WERI-Rb-1 (cell line): Measurements from ENCODE around the gene RILPL1.
"Not testable (repeated sequence)": the region's sequence is repeated elsewhere in the genome, so short reads cannot be mapped to it uniquely, and the experiment has no call there.

Experiments used
- DNase-seq: peaks from one replicate; pipeline ENCODE4 v3.0.0-alpha.2; 2020
- H3K27ac ChIP-seq: fragments of 250-450 bp; sonication (Bioruptor Pico); 2 replicates; pipeline ENCODE4 v1.5.1; 2020; ENCODE audit warnings: mild to moderate bottlenecking, moderate library complexity
- H3K27me3 ChIP-seq: fragments of 250-450 bp; sonication (Bioruptor Pico); 2 replicates; pipeline ENCODE4 v1.5.1; 2021; ENCODE audit warnings: mild to moderate bottlenecking, low read depth, moderate library complexity; ENCODE audit not compliant: insufficient read depth, severe bottlenecking
- H3K36me3 ChIP-seq: fragments of 250-450 bp; sonication (Bioruptor Pico); 2 replicates; pipeline ENCODE4 v1.5.1; 2020; ENCODE audit warnings: mild to moderate bottlenecking, moderate library complexity
- H3K4me3 ChIP-seq: 2 replicates; pipeline ENCODE4 v1.5.1; 2011; ENCODE audit warnings: low read depth, mild to moderate bottlenecking, control low read depth, low read length
- H3K9me3 ChIP-seq: fragments of 250-450 bp; sonication (Bioruptor Pico); 2 replicates; pipeline ENCODE4 v1.5.1; 2021; ENCODE audit warnings: mild to moderate bottlenecking, moderate library complexity; ENCODE audit not compliant: severe bottlenecking
- TF ChIP-seq, protein P1 (sequence below): IDR thresholded peaks from 2 replicates; pipeline ENCODE4 v1.5.1; 2011; ENCODE audit warnings: low read depth, mild to moderate bottlenecking, control low read depth, inconsistent platforms, low read length

RILPL1 gene

DNA sequence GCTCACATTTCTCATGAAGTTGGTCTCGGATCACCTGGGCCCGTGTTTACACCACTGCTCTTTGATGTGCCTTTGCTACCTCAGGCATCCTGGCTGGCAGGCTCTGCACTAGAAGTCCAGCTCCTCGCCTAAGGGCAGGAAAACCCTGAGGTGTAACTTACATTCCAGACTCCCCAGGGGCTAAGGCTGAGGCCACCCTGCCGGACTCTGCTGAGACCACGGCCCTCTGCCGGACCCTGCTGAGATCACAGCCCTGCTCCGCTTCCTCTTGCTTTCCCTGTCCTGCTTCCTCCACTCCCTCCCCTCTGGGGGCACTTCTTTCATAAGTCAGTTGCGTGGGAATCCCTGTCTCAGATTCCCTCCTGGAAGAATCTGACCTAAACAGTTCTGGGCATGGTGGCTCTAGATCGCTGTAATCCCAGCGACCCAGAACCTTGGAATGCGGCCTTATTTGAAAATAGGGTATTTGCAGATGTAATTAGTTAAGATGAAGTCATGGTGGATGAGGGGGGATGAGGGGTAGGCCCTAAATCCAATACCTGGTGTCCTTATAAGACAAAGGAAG, 17.2 kb downstream of the RILPL1 start:
- no peaks in the 10 kb centered on the region for H3K27me3 ChIP-seq
- TF ChIP-seq, protein P1, sequence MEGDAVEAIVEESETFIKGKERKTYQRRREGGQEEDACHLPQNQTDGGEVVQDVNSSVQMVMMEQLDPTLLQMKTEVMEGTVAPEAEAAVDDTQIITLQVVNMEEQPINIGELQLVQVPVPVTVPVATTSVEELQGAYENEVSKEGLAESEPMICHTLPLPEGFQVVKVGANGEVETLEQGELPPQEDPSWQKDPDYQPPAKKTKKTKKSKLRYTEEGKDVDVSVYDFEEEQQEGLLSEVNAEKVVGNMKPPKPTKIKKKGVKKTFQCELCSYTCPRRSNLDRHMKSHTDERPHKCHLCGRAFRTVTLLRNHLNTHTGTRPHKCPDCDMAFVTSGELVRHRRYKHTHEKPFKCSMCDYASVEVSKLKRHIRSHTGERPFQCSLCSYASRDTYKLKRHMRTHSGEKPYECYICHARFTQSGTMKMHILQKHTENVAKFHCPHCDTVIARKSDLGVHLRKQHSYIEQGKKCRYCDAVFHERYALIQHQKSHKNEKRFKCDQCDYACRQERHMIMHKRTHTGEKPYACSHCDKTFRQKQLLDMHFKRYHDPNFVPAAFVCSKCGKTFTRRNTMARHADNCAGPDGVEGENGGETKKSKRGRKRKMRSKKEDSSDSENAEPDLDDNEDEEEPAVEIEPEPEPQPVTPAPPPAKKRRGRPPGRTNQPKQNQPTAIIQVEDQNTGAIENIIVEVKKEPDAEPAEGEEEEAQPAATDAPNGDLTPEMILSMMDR = no peak
- H3K36me3 ChIP-seq = peaks cover 17% of the 10 kb centered on the region
- DNase-seq = no peak
- H3K27ac ChIP-seq = no peak overlapping the region
- no peak overlapping the region for H3K4me3 ChIP-seq
- no peaks in the 10 kb centered on the region for H3K9me3 ChIP-seq

DNA sequence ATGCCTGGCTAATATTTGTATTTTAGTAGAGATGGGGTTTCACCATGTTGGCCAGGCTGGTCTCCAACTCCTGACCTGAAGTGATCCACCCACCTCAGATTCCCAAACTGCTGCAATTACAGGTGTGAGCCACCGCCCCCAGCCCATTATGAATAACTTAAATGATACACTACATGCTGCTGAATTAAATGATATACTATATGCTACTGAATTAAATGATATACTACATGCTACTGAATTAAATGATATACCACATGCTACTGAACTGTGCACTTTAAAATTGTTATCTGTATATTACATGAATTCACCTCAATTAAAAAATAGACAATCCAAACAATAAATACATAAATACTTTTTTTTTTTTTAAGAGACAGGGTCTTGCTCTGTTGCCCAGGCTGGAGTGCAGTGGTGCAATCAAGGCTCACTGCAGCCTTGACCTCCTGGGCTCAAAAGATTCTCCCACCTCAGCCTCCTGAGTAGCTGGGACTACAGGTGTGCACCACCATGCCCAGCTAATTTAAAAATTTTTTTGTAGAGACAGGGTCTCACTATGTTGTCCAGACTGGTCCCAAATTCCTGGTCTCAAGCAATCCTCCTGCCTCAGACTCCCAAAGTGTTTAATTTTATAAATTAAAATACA, 18.8 kb downstream of the RILPL1 start:
- not testable (repeated sequence) for H3K36me3 ChIP-seq, H3K27me3 ChIP-seq, H3K27ac ChIP-seq, DNase-seq, H3K9me3 ChIP-seq, H3K4me3 ChIP-seq

DNA sequence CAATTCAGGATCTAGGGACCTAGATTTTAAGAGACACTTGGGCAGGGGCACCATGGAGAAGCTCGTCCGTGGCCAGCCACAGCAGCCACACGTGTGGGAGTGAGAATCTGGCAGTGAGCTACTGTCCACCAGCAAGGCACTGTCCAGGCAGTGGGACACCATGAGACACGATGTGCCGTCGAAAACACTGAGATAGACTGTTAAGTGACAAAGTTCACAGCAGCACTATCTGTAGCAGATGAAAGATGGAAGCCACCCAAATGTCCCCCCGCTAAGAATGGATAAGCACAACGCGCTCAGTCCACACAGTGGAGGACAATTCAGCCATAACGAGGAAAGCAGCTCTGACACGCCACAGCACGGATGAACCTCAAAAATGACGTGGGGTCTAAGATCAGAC, 19.7 kb downstream of the RILPL1 start:
- no peaks in the 10 kb centered on the region; the same call in none of the 2 replicates for H3K36me3 ChIP-seq
- H3K27ac ChIP-seq = peak overlapping the region; percentile 31; the same call in 1 of the 2 replicates

DNA sequence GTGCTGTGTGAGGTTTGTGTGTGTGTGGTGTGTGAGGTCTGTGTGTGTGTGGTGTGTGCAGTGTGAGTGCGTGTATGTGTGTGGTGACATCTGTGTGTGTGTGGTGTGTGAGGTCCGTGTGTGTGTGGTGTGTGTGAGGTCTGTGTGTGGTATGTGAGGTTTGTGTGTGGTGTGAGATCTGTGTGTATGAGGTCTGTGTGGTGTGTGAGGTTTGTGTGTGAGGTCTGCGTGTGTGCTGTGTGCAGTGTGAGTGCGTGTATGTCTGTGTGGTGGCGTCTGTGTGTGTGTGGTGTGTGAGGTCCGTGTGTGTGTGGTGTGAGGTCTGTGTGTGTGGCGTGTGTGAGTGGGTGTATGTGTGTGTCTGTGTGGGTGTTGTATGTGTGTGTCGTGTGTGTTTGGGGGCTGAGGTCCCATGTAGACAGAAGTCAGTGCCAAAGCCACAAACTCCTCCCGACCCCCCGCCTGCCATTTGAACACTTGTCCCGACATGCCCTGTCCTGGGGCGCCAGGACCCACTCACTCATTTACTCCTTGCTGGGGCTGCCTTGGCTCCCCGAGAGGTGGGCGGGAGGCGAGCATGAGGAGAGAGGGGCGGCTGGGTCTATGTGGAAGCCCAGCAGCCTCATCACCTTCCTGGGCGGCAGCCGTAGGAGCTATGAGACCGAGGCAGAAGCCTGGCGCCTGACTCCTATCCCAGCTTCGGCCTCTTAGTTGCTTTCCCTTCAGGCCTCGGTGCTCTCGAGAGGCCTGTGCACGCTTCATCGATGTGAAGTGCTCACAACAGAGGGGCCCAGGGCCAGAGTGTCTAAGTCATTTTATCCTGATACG, 20.5 kb downstream of the RILPL1 start:
- Histone ChIP-seq H3K9me3 (no peaks in the 10 kb centered on the region), H3K36me3 (no peaks in the 10 kb centered on the region; the same call in none of the 2 replicates), H3K27me3 (no peaks in the 10 kb centered on the region), H3K27ac (peak overlapping the region; percentile 31), H3K4me3 (no peak overlapping the region)
- TF ChIP-seq, protein P1 = no peak
- DNase-seq = no peak

More for the DNA sequence above, 19.7 kb downstream of the RILPL1 start:
- no peak for DNase-seq
- no peaks in the 10 kb centered on the region for H3K27me3 ChIP-seq
- no peaks in the 10 kb centered on the region for H3K9me3 ChIP-seq
- TF ChIP-seq, protein P1 = no peak
- no peak overlapping the region for H3K4me3 ChIP-seq

DNA sequence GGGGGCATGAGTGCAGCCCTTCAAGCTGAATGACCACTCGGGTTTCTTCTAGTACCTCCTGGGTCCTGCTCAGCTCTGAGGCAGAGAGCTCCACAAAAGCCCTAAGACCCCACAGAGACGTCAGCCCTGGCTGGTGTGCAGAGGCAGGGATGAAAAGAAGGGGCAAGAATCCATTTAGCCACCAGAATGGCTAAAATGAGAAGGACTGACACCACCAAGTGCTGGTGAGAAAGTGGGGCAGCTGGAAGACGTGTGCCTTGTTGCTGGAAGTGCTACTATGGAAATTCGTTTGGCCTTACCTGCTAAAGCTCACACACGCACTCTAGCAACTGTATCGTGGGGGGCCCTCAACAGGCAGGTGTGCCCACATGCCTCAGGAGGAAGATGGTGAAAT, 26.7 kb downstream of the RILPL1 start:
- TF ChIP-seq, protein P1 = no peak
- H3K9me3 ChIP-seq = no peaks in the 10 kb centered on the region
- no peak overlapping the region for H3K4me3 ChIP-seq
- DNase-seq = no peak
- H3K36me3 ChIP-seq = no peaks in the 10 kb centered on the region
- H3K27ac ChIP-seq = no peak overlapping the region
- H3K27me3 ChIP-seq = no peaks in the 10 kb centered on the region
